A673 (cell line): ENCODE measurements around the gene STOX2. TPM values are rescaled to one million over a fixed set of nuclear protein-coding genes. Genes with fewer than 3 reads are reported as not detected.

Source experiments
- BruUV-seq: library from RNA; stranded (reverse); fragments of 400-500 nt; replicated peaks from 2 replicates; lab custom pipeline; 2021; lab: Mats Ljungman, UMichigan
- CTCF ChIA-PET: fragments of 300-600 bp; sonication (Branson Sonifier 250); formaldehyde crosslinking; loops from one replicate; lab custom pipeline; 2022; ENCODE audit warnings: antibody characterized with exemption; lab: Charles Lee
- POLR2A ChIA-PET: fragments of 300-600 bp; sonication (Branson Sonifier 250); formaldehyde crosslinking; loops from one replicate; lab custom pipeline; 2022; ENCODE audit warnings: antibody characterized with exemption; ENCODE audit not compliant: low non-redundant PET; lab: Charles Lee
- DNase-seq: peaks from one replicate; pipeline ENCODE4 v3.0.0-alpha.2; 2015; ENCODE audit warnings: low spot score
- H3K27ac ChIP-seq: fragments of 200-600 bp; sonication (generic); 2 replicates; pipeline ENCODE4 v1.5.1; 2016; ENCODE audit warnings: mixed run types, low read depth, mild to moderate bottlenecking, mixed read lengths, antibody characterized with exemption, low read length; ENCODE audit not compliant: poor library complexity, severe bottlenecking
- H3K27me3 ChIP-seq: fragments of 200-600 bp; sonication (generic); replicated peaks from 2 replicates; pipeline ENCODE4 v1.6.1; 2017; ENCODE audit warnings: mixed run types, low read depth, mild to moderate bottlenecking, mixed read lengths, antibody characterized with exemption, low read length; ENCODE audit not compliant: insufficient read depth, poor library complexity
- H3K36me3 ChIP-seq: fragments of 200-600 bp; sonication (generic); 2 replicates; pipeline ENCODE4 v1.6.1; 2016; ENCODE audit warnings: mixed run types, mild to moderate bottlenecking, mixed read lengths, antibody characterized with exemption, low read length; ENCODE audit not compliant: insufficient read depth, poor library complexity, severe bottlenecking
- H3K4me1 ChIP-seq: fragments of 200-600 bp; sonication (generic); 2 replicates; pipeline ENCODE4 v1.6.1; 2017; ENCODE audit warnings: mixed run types, mild to moderate bottlenecking, mixed read lengths, antibody characterized with exemption, low read length; ENCODE audit not compliant: insufficient read depth, poor library complexity, severe bottlenecking
- H3K4me3 ChIP-seq: fragments of 200-600 bp; sonication (generic); 2 replicates; pipeline ENCODE4 v1.5.1; 2016; ENCODE audit warnings: low read depth, mixed run types, mild to moderate bottlenecking, mixed read lengths, low read length; ENCODE audit not compliant: poor library complexity, severe bottlenecking
- H3K9me3 ChIP-seq: fragments of 200-600 bp; sonication (generic); 2 replicates; pipeline ENCODE4 v1.6.1; 2016; ENCODE audit warnings: mixed run types, low read depth, mild to moderate bottlenecking, mixed read lengths, antibody characterized with exemption, low read length; ENCODE audit not compliant: poor library complexity, severe bottlenecking
- EZH2 ChIP-seq: fragments of 200-600 bp; sonication (generic); IDR thresholded peaks from 2 replicates; pipeline ENCODE4 v1.6.1; 2017; ENCODE audit warnings: borderline replicate concordance, low read depth, mild to moderate bottlenecking, mixed read lengths, antibody characterized with exemption, low read length; ENCODE audit not compliant: poor library complexity, severe bottlenecking
- intact Hi-C: fragments of 100-400 bp; cut with micrococcal nuclease; formaldehyde crosslinking; loops from one replicate; pipeline ENCODE4 v1.10.0; 2022; ENCODE audit not compliant: unreplicated experiment
- total RNA-seq: library from RNA; stranded (reverse); gene quantifications from 2 replicates; pipeline ENCODE4 v1.2.3, GENCODE V29; 2021
- TF ChIP-seq, protein P1 (sequence below): fragments of 300-800, 200-600 bp; sonication (generic); conservative IDR thresholded peaks from 2 replicates; pipeline ENCODE4 v1.5.1; 2017; ENCODE audit warnings: low read depth, mild to moderate bottlenecking, antibody characterized with exemption, low read length, moderate library complexity, mixed read lengths

Gene STOX2
- total RNA-seq, 1 experiment from 2014 or later, result 2.9 TPM

DNA sequence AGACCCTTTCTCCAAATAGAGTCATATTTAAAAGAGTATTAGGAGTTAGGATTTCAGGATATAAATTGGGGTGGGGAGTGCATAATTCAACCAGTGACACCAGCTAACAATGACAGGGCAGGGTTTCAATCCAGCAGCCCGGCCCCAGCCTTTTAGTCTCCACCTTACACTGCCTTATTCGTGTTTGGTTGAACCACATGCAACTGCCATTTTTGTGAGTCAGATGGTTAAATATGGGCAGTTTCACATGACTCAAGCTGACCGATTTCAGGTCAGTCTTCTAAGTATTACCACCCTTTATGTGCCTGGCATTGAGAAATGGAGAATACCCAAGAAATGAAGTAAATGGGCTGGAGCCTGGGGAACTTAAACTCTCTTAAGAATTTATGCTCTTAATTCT is 102.8 kb downstream of the STOX2 start:
- DNase-seq, result no peak
- POLR2A ChIA-PET, result no interaction called here
- CTCF ChIA-PET, result no interaction called here
- BruUV-seq, result no TSS peak
- Histone ChIP-seq H3K4me1 (no peaks in the 10 kb centered on the region), H3K27me3 (no peaks in the 10 kb centered on the region), H3K9me3 (no peaks in the 10 kb centered on the region), H3K27ac (no peak overlapping the region), H3K4me3 (no peak overlapping the region), H3K36me3 (no peaks in the 10 kb centered on the region)
- intact Hi-C loops, result no loop called here
- no peak for TF ChIP-seq EZH2
- TF ChIP-seq, protein P1, sequence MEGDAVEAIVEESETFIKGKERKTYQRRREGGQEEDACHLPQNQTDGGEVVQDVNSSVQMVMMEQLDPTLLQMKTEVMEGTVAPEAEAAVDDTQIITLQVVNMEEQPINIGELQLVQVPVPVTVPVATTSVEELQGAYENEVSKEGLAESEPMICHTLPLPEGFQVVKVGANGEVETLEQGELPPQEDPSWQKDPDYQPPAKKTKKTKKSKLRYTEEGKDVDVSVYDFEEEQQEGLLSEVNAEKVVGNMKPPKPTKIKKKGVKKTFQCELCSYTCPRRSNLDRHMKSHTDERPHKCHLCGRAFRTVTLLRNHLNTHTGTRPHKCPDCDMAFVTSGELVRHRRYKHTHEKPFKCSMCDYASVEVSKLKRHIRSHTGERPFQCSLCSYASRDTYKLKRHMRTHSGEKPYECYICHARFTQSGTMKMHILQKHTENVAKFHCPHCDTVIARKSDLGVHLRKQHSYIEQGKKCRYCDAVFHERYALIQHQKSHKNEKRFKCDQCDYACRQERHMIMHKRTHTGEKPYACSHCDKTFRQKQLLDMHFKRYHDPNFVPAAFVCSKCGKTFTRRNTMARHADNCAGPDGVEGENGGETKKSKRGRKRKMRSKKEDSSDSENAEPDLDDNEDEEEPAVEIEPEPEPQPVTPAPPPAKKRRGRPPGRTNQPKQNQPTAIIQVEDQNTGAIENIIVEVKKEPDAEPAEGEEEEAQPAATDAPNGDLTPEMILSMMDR, result no peak

DNA sequence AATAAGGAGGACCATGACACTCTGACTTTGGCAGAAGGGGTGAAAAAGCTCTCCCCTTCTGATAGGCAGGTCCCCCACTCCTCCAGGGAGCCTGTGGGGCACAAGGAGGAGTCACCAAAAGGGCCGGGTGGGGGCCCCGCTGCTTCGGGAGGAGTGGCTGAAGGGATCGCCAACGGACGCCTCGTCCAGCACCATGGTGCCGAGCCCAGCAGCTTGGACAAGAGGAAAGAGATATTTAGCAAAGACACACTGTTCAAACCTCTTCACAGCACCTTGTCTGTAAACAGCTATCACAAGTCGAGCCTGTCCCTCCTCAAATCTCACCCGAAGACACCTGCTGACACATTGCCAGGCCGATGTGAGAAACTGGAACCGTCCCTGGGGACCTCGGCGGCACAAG is 105.6 kb downstream of the STOX2 start:
- H3K27ac ChIP-seq, result no peak overlapping the region
- BruUV-seq, result no TSS peak
- DNase-seq, result no peak
- TF ChIP-seq, protein P1, result no peak
- TF ChIP-seq EZH2, result no peak
- H3K4me1 ChIP-seq, result no peaks in the 10 kb centered on the region
- ChIA-PET POLR2A (no interaction called here), CTCF (no interaction called here)
- no peak overlapping the region for H3K4me3 ChIP-seq
- intact Hi-C loops, result no loop called here
- H3K36me3 ChIP-seq, result no peaks in the 10 kb centered on the region
- no peaks in the 10 kb centered on the region for H3K9me3 ChIP-seq
- H3K27me3 ChIP-seq, result no peaks in the 10 kb centered on the region

DNA sequence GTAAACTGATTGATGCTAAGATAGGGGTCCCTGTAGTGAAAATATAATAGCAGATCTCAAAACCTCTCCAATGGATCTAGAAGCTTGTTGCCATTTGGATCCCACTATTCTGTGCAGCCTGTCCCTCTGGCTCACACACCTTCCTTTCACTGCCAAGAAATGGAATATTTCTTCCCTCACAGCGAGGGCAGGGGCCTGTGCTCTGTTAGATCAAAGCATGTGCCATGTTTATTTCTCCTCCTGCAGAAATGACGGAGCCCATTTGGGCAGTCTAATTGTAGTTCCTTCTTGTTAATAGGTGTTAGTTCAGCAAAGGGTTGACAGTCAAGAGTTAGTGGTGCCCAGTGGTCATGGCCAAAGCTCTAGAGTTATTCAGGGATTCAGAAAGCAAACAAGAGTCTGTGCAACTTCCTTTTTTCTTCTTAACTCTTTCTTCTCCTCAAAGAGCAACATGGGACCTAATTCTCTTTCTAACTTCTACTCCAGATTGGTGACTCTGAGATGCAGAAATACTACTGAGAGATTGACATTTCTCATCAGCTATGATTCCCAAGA is 106.8 kb downstream of the STOX2 start:
- Histone ChIP-seq H3K9me3 (no peaks in the 10 kb centered on the region), H3K36me3 (no peaks in the 10 kb centered on the region), H3K4me3 (no peak overlapping the region), H3K27me3 (no peaks in the 10 kb centered on the region), H3K27ac (no peak overlapping the region), H3K4me1 (no peaks in the 10 kb centered on the region)
- no peak for DNase-seq
- ChIA-PET POLR2A (no interaction called here), CTCF (no interaction called here)
- no TSS peak for BruUV-seq
- intact Hi-C loops, result no loop called here
- TF ChIP-seq EZH2, result no peak
- TF ChIP-seq, protein P1, result no peak
